RWPE1 (cell line): ENCODE measurements around the gene ZW10.
"Not testable (repeated sequence)": the region's sequence is repeated elsewhere in the genome, so short reads cannot be mapped to it uniquely, and the experiment has no call there.

ENCODE experiments used
- CTCF ChIA-PET: fragments of 350-600 bp; sonication (Branson Sonifier 250); formaldehyde crosslinking; extraction: SDS; loops from one replicate; lab custom pipeline; 2021; lab: Yijun Ruan, JAX
- POLR2A ChIA-PET: fragments of 400-600 bp; formaldehyde crosslinking; extraction: SDS; loops from one replicate; lab custom pipeline; 2020; ENCODE audit warnings: antibody characterized with exemption; ENCODE audit not compliant: low non-redundant PET; lab: Yijun Ruan, JAX
- DNase-seq: peaks from one replicate; pipeline ENCODE4 v3.0.0; 2012; ENCODE audit warnings: low spot score
- H3K27ac ChIP-seq: fragments of 450-650 bp; 2 replicates; pipeline ENCODE4 v1.5.1; 2017
- CTCF ChIP-seq: fragments of 450-650 bp; conservative IDR thresholded peaks from 2 replicates; pipeline ENCODE4 v1.5.1; 2017; ENCODE audit warnings: low read depth, mild to moderate bottlenecking

ZW10 gene

GRCh38 chr11:113764527-113765219 lies 8.8 kb downstream of the ZW10 start:
- H3K27ac ChIP-seq, result no peak overlapping the region
- no peak for TF ChIP-seq CTCF
- CTCF ChIA-PET, result interaction anchor here (0.6 to 1.1 kb wide), 2 partner anchors 11 to 415 kb away, joined by 3 read pairs; no protein-coding TSS in a partner anchor
- no peak for DNase-seq
- POLR2A ChIA-PET, result no interaction called here

GRCh38 chr11:113763040-113763439 lies 10.5 kb downstream of the ZW10 start:
- CTCF ChIA-PET, DNase-seq, POLR2A ChIA-PET: not testable (repeated sequence)

GRCh38 chr11:113760241-113760640 lies 13.3 kb downstream of the ZW10 start:
- ChIA-PET POLR2A (no interaction called here), CTCF (no interaction called here)
- TF ChIP-seq CTCF, result no peak
- no peak overlapping the region for H3K27ac ChIP-seq
- DNase-seq, result no peak

More at GRCh38 chr11:113763040-113763439, 10.5 kb downstream of the ZW10 start:
- not testable (repeated sequence) for H3K27ac ChIP-seq

GRCh38 chr11:113752932-113753331 lies 20.6 kb downstream of the ZW10 start:
- H3K27ac ChIP-seq, result no peak overlapping the region
- ChIA-PET POLR2A (no interaction called here), CTCF (no interaction called here)
- TF ChIP-seq CTCF, result no peak
- DNase-seq, result no peak

- POLR2A ChIA-PET, result no interaction called here
- H3K27ac ChIP-seq, result no peak overlapping the region
- TF ChIP-seq CTCF, result no peak
- CTCF ChIA-PET, result interaction anchor here (0.5 kb wide), 1 partner anchor 145 kb away, joined by 4 read pairs; no protein-coding TSS in a partner anchor
- DNase-seq, result no peak
Observed at GRCh38 chr11:113736323-113736722, 37.2 kb downstream of the ZW10 start.

GRCh38 chr11:113732092-113732491 lies 41.4 kb downstream of the ZW10 start:
- H3K27ac ChIP-seq, result no peak overlapping the region
- DNase-seq, result no peak
- POLR2A ChIA-PET, result no interaction called here
- TF ChIP-seq CTCF, result no peak
- CTCF ChIA-PET, result interaction anchor here (0.5 to 2.2 kb wide), 3 partner anchors 12 to 238 kb away, joined by 3 to 8 read pairs (median 3); no protein-coding TSS in a partner anchor

- POLR2A ChIA-PET, result no interaction called here
- H3K27ac ChIP-seq, result no peak overlapping the region
- CTCF ChIA-PET, result interaction anchor here (0.5 to 2.2 kb wide), 11 partner anchors 43 to 660 kb away, joined by 3 to 8 read pairs (median 3); no protein-coding TSS in a partner anchor
- DNase-seq, result peak; percentile 30
- peak; percentile 44 for TF ChIP-seq CTCF
Observed at GRCh38 chr11:113730887-113731726, 42.4 kb downstream of the ZW10 start.
